K562 (cell line): ENCODE results near the gene P2RY14.

Experiments
- MEIS2 ChIP-seq: fragments of 450-650 bp; IDR thresholded peaks from 2 replicates; pipeline ENCODE4 v1.6.1; 2014; ENCODE audit warnings: mild to moderate bottlenecking; ENCODE audit not compliant: partially characterized antibody
- ZSCAN29 ChIP-seq: fragments of 450-650 bp; IDR thresholded peaks from 2 replicates; pipeline ENCODE4 v1.6.1; 2017

- no peak for TF ChIP-seq MEIS2
- no peak for TF ChIP-seq ZSCAN29
Observed at GRCh38 chr3:151210676-151211381, 67.5 kb downstream of the P2RY14 start.
